ENCODE measurements around the gene TMTC4. TPM values are rescaled to one million over a fixed set of nuclear protein-coding genes. Genes with fewer than 3 reads are reported as not detected.
"Not testable (repeated sequence)": the region's sequence is repeated elsewhere in the genome, so short reads cannot be mapped to it uniquely, and the experiment has no call there.

Gene TMTC4
- total RNA-seq, 1 donor from 2014 or later = 139 TPM

DNA sequence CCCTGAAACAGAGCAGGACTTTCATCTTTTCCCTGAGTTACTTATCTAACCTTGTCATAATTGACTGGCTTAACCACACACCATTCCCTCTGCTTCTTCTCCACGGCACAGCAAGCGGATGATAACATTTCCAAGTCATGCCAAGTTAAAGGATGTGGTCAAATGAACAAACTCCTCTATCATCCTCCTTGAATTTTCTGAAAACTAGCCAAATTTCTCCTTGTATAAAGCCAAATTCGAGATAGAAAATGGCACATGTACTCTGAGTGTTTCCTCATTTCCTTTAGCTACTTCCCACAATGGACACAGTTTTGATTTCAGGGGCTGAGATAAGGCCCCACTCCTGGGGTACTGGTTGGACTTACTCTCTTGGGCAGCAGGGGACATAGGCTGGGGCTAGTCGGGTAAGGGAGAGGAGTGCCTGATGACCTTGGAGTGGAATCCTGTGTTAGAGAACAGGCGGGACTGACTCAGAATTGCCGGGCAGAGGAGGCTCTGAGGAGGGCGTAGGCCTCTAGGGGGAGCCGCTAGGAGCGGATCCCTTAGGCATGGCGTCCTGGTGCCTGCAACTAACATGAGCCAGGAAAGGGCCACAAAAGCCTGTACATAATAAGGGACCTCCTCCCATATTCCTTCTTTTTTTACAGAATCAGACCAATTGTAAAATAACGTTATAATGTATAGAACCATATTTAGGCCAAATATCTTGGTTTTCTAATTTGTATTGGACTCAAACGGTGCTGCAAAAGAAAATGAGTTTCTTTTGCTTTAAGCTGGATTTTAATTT is 20.3 kb upstream of the TMTC4 start:
- H3K27ac Mint-ChIP-seq (ENCODE audit: unreplicated experiment) = peak overlapping the region; percentile 15
- no peaks in the 10 kb centered on the region for H3K9me3 Mint-ChIP-seq (ENCODE audit: unreplicated experiment)
- H3K4me1 Mint-ChIP-seq (ENCODE audit: low read depth, unreplicated experiment) = no peaks in the 10 kb centered on the region
- peaks cover 13% of the 10 kb centered on the region for H3K36me3 Mint-ChIP-seq (ENCODE audit: unreplicated experiment)
- H3K27me3 Mint-ChIP-seq (ENCODE audit: unreplicated experiment) = no peaks in the 10 kb centered on the region
- peak; percentile 41 for TF ChIP-seq CTCF (IDR thresholded peaks at IDR 0.05; ENCODE audit: partially characterized antibody, unreplicated experiment)
- peak; percentile 67 for DNase-seq
- no peak overlapping the region for H3K4me3 Mint-ChIP-seq (ENCODE audit: unreplicated experiment)

DNA sequence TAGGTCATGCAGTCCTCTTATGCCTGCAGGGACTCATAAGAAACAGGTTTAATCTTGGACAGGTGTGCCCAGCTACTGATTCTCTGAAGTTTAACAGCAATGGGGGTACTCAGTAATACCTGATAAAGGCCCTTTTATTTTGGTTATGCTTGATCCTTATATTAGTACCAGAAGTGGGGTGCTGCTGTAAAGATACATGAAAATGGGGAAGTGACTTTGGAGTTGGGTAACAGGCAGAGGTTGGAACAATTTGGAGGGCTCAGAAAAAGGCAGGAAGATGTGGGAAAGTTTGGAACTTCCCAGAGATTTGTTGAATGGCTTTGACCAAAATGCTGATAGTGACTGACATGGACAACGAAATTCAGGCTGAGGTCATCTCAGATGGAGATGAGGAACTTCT is 14.6 kb upstream of the TMTC4 start:
- Mint-ChIP-seq H3K27me3 (ENCODE audit: unreplicated experiment) (peaks cover 4% of the 10 kb centered on the region), H3K4me1 (ENCODE audit: low read depth, unreplicated experiment) (no peaks in the 10 kb centered on the region), H3K4me3 (ENCODE audit: unreplicated experiment) (no peak overlapping the region), H3K9me3 (ENCODE audit: unreplicated experiment) (peaks cover 6% of the 10 kb centered on the region), H3K36me3 (ENCODE audit: unreplicated experiment) (peaks cover 22% of the 10 kb centered on the region), H3K27ac (ENCODE audit: unreplicated experiment) (no peak overlapping the region)
- DNase-seq = no peak
- no peak for TF ChIP-seq CTCF (IDR thresholded peaks at IDR 0.05; ENCODE audit: partially characterized antibody, unreplicated experiment)

DNA sequence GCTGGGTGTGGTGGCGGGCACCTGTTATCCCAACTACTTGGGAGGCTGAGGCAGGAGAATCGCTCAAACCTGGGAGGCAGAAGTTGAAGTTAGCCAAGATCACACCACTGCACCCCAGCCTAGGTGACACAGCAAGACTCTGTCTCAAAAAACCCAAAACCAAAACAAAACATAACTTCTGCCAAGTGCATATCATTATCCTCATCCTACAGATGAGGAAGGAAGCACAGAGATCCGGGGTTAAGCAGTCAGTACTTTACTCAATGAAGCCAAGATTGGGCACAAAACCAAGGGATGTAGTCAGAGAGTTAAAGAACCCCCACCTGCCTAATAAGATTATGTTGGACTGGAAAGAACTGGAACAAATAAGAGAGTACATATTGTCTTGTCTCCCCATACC is 5.5 kb upstream of the TMTC4 start:
- Mint-ChIP-seq H3K36me3 (ENCODE audit: unreplicated experiment) (peaks cover 4% of the 10 kb centered on the region), H3K4me1 (ENCODE audit: low read depth, unreplicated experiment) (peaks cover 8% of the 10 kb centered on the region), H3K27me3 (ENCODE audit: unreplicated experiment) (peaks cover 12% of the 10 kb centered on the region), H3K4me3 (ENCODE audit: unreplicated experiment) (no peak overlapping the region), H3K27ac (ENCODE audit: unreplicated experiment) (no peak overlapping the region), H3K9me3 (ENCODE audit: unreplicated experiment) (peaks cover 12% of the 10 kb centered on the region)
- no peak for DNase-seq
- TF ChIP-seq CTCF (IDR thresholded peaks at IDR 0.05; ENCODE audit: partially characterized antibody, unreplicated experiment) = no peak

DNA sequence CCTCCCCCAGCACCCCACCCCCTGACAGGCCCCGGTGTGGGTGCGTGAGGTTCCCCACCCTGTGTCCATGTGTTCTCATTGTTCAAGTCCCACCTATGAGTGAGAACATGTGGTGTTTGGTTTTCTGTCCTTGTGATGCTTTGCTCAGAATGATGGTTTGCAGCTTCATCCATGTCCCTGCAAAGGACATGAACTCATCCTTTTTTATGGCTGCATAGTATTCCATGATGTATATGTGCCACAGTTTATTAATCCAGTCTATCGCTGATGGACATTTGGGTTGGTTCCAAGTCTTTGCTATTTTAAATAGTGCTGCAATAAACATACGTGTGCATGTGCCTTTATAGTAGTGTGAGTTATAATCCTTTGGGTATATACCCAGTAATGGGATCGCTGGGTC is 2.5 kb upstream of the TMTC4 start:
- Mint-ChIP-seq H3K4me1 (ENCODE audit: low read depth, unreplicated experiment) (peaks cover 19% of the 10 kb centered on the region), H3K27me3 (ENCODE audit: unreplicated experiment) (peaks cover 23% of the 10 kb centered on the region), H3K9me3 (ENCODE audit: unreplicated experiment) (peaks cover 23% of the 10 kb centered on the region)
- not testable (repeated sequence) for H3K27ac Mint-ChIP-seq (ENCODE audit: unreplicated experiment); H3K36me3 Mint-ChIP-seq (ENCODE audit: unreplicated experiment); H3K4me3 Mint-ChIP-seq (ENCODE audit: unreplicated experiment); DNase-seq

DNA sequence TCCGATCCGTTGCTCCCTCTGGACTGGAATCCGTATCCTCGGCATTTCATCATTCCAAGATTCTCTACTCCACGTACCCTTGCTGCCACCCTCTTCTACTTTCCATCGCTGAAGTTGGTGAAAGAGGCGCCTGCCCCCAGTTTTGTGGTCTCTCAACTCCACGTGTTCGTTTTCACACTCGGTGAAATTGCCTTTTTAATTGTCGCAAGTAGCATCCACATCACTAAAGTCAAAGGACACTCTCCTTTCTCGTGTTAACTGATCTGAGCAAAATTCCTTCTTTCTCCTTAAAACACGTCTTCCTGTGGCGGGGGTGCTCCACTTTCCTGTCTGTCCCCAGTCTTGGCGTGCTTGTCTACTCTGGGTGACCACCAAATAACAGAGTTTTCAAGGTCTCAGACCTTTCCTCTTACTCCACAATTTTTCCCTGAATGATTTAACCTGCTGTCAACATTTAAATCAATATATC is 1.1 kb upstream of the TMTC4 start:
- peaks cover 27% of the 10 kb centered on the region for H3K4me1 Mint-ChIP-seq (ENCODE audit: low read depth, unreplicated experiment)
- H3K27ac Mint-ChIP-seq (ENCODE audit: unreplicated experiment) = peak overlapping the region; percentile 54
- peak overlapping the region; percentile 85 for H3K4me3 Mint-ChIP-seq (ENCODE audit: unreplicated experiment)
- peaks cover 23% of the 10 kb centered on the region for H3K27me3 Mint-ChIP-seq (ENCODE audit: unreplicated experiment)
- no peak for TF ChIP-seq CTCF (IDR thresholded peaks at IDR 0.05; ENCODE audit: partially characterized antibody, unreplicated experiment)
- peaks cover 23% of the 10 kb centered on the region for H3K9me3 Mint-ChIP-seq (ENCODE audit: unreplicated experiment)
- no peaks in the 10 kb centered on the region for H3K36me3 Mint-ChIP-seq (ENCODE audit: unreplicated experiment)
- no peak for DNase-seq

Data from glutamatergic neuron (in vitro differentiated cells).